Choroid plexus epithelial cell (primary cell): Measurements from ENCODE around the gene MAPK4.

Experiments
- DNase-seq: peaks from one replicate; pipeline ENCODE4 v3.0.0-alpha.2; 2010; ENCODE audit warnings: low read depth
- H3K4me3 ChIP-seq: 2 replicates; pipeline ENCODE4 v1.5.1; 2011; ENCODE audit warnings: low read depth, mild to moderate bottlenecking, control low read depth, low read length, moderate library complexity
- CTCF ChIP-seq: conservative IDR thresholded peaks from 2 replicates; pipeline ENCODE4 v1.5.1; 2011; ENCODE audit warnings: low read depth, mild to moderate bottlenecking, control low read depth, inconsistent platforms, low read length, moderate library complexity

Gene MAPK4

GRCh38 chr18:50642439-50642838, 82.6 kb downstream of the MAPK4 start:
- no peak for TF ChIP-seq CTCF
- DNase-seq: peak; percentile 42
- H3K4me3 ChIP-seq: no peak overlapping the region

DNA sequence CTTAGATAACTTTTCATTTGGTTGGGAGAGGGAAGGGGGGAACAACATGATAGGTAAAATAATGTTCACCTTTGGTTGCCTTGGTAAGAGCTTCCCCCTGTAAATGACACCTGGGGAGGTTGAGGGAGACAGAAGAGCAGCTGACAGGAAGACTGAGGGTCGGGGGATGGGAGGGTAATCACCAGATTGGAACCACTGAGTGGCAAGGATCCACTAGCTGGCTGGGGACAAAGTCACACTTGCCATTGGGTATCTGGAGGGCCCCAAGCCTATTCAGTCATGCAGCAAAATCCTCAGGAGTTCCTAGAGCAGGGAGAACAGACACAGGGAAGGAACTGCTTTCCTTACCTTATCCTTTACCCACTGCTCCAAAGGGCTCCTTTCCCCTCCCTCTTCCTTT, 84.3 kb downstream of the MAPK4 start:
- no peak overlapping the region for H3K4me3 ChIP-seq
- no peak for TF ChIP-seq CTCF
- DNase-seq: no peak

DNA sequence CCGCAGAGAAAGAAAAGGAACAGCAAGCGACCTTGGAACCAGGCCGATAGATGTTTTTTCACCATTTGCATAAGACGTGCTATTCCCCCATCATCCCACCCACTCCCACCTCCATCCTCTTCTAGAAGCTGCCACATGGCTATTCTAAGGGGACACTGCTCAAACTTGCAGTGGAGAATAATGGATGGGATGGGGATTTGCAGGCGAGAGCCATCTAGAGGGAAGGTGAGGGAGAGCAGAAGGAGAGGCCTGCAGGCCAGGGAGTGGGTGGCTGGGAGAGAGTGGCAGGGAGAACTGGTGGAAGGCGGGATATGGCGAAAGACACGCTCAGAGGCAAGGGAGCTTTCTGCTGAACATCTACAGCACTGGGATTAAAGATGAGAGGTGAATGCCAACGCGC, 84.9 kb downstream of the MAPK4 start:
- no peak overlapping the region for H3K4me3 ChIP-seq
- peak; percentile 34 for DNase-seq
- peak; percentile 51 for TF ChIP-seq CTCF

- TF ChIP-seq CTCF: no peak
- DNase-seq: no peak
- H3K4me3 ChIP-seq: no peak overlapping the region
Observed at GRCh38 chr18:50647237-50647636, 87.3 kb downstream of the MAPK4 start.

DNA sequence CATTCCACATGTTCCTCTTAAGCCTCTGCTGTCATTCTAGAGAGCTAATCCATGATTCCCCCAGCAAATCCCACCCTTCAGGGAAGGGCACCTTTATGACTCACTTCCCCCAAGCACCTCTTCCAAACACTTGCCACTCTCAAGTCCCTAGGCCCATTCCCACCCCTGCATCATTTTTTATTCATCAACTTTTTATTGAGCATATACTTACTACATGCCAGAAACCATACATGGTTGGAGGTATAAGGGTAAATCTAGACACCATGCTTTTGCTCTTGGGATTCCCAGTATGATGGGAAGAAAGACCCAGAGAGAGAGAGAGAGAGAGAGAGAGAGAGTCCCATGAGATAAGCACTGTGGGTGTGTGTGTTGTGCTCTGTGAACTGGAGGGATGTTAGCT, 87.9 kb downstream of the MAPK4 start:
- no peak overlapping the region for H3K4me3 ChIP-seq
- no peak for TF ChIP-seq CTCF
- no peak for DNase-seq

GRCh38 chr18:50649821-50650220, 89.9 kb downstream of the MAPK4 start:
- peak; percentile 77 for DNase-seq
- no peak overlapping the region for H3K4me3 ChIP-seq
- TF ChIP-seq CTCF: no peak

DNA sequence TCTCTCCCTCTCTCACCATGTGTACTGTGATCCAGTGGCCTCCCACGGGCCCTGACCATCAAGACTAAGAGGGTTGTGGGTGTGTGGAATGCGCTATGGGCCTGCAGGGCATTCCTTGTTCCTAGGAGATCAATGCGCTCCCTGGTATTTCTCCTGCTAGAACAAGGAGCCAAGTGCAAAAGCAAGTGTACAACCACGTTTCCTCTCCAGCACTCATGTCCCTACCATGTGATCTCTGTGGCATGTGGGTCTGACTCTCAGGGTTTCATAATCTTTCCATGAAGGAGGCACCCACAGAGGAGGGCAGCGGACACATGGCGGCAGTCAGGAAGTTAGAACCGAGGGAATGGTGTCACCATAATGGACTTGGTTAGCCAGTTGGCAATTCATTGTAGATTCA, 91.4 kb downstream of the MAPK4 start:
- no peak overlapping the region for H3K4me3 ChIP-seq
- DNase-seq: peak; percentile 10
- no peak for TF ChIP-seq CTCF
